MM.1S (cell line): ENCODE measurements around the gene RAI2.

ENCODE experiments used
- DNase-seq: peaks from one replicate; pipeline ENCODE4 v3.0.0-alpha.2; 2015
- H2AFZ ChIP-seq: fragments of 300-600 bp; sonication (generic); 2 replicates; pipeline ENCODE4 v1.6.0; 2016; ENCODE audit warnings: antibody characterized with exemption, low read length
- H3F3A ChIP-seq: fragments of 300-600 bp; sonication (generic); 2 replicates; pipeline ENCODE4 v1.6.1; 2016; ENCODE audit warnings: mild to moderate bottlenecking, antibody characterized with exemption, low read length, moderate library complexity, mixed read lengths; ENCODE audit not compliant: insufficient read depth
- H3K27ac ChIP-seq: fragments of 300-600 bp; sonication (generic); 2 replicates; pipeline ENCODE4 v1.5.1; 2016; ENCODE audit warnings: mild to moderate bottlenecking, low read length
- H3K27me3 ChIP-seq: fragments of 300-600 bp; sonication (generic); replicated peaks from 2 replicates; pipeline ENCODE4 v1.6.0; 2016; ENCODE audit warnings: low read length; ENCODE audit not compliant: insufficient read depth
- H3K36me3 ChIP-seq: fragments of 300-600 bp; sonication (generic); replicated peaks from 2 replicates; pipeline ENCODE4 v1.6.1; 2016; ENCODE audit warnings: mild to moderate bottlenecking, low read length, mixed read lengths; ENCODE audit not compliant: insufficient read depth
- H3K4me1 ChIP-seq: fragments of 300-600 bp; sonication (generic); 2 replicates; pipeline ENCODE4 v1.6.1; 2016; ENCODE audit warnings: low read length, mixed read lengths
- H3K4me2 ChIP-seq: fragments of 300-600 bp; sonication (generic); 2 replicates; pipeline ENCODE4 v1.6.0; 2016; ENCODE audit warnings: low read depth, low read length
- H3K4me3 ChIP-seq: fragments of 300-600 bp; sonication (generic); 2 replicates; pipeline ENCODE4 v1.5.1; 2016; ENCODE audit warnings: low read length, mixed read lengths
- H3K79me2 ChIP-seq: fragments of 300-600 bp; sonication (generic); 2 replicates; pipeline ENCODE4 v1.6.1; 2016; ENCODE audit warnings: mixed run types, low read length, mixed read lengths
- H3K9ac ChIP-seq: fragments of 300-600 bp; sonication (generic); 2 replicates; pipeline ENCODE4 v1.6.1; 2016; ENCODE audit warnings: low read length, mixed read lengths
- H3K9me2 ChIP-seq: fragments of 300-600 bp; sonication (generic); replicated peaks from 2 replicates; pipeline ENCODE4 v1.6.1; 2016; ENCODE audit warnings: mild to moderate bottlenecking, low read length, mixed read lengths; ENCODE audit not compliant: insufficient read depth
- H3K9me3 ChIP-seq: fragments of 300-600 bp; sonication (generic); replicated peaks from 2 replicates; pipeline ENCODE4 v1.6.1; 2016; ENCODE audit warnings: mild to moderate bottlenecking, low read length, mixed read lengths; ENCODE audit not compliant: insufficient read depth
- H4K20me1 ChIP-seq: fragments of 300-600 bp; sonication (generic); 2 replicates; pipeline ENCODE4 v1.6.1; 2016; ENCODE audit warnings: mild to moderate bottlenecking, low read length, moderate library complexity, mixed read lengths; ENCODE audit not compliant: insufficient read depth
- CTCF ChIP-seq: fragments of 300-600 bp; sonication (generic); IDR thresholded peaks from 2 replicates; pipeline ENCODE4 v1.5.1; 2016; ENCODE audit warnings: antibody characterized with exemption, low read length, mixed read lengths
- EZH2 ChIP-seq: fragments of 300-600 bp; sonication (generic); optimal IDR thresholded peaks from 2 replicates; pipeline ENCODE3; 2017; ENCODE audit warnings: low read depth, mild to moderate bottlenecking, antibody characterized with exemption, low read length, mixed read lengths
- EZH2phosphoT487 ChIP-seq: fragments of 300-600 bp; sonication (generic); IDR thresholded peaks from 2 replicates; pipeline ENCODE4 v1.6.1; 2018; ENCODE audit warnings: antibody characterized with exemption, low read length

RAI2 gene

GRCh38 chrX:17792826-17793225, 68.3 kb downstream of the RAI2 start:
- no peaks in the 10 kb centered on the region for H3K9me2 ChIP-seq
- no peaks in the 10 kb centered on the region for H3F3A ChIP-seq
- no peak overlapping the region for H3K4me3 ChIP-seq
- H3K4me1 ChIP-seq: no peaks in the 10 kb centered on the region
- no peak overlapping the region for H3K4me2 ChIP-seq
- no peaks in the 10 kb centered on the region for H3K9me3 ChIP-seq
- no peak for DNase-seq
- H3K36me3 ChIP-seq: no peaks in the 10 kb centered on the region
- no peaks in the 10 kb centered on the region for H3K27me3 ChIP-seq
- H4K20me1 ChIP-seq: no peaks in the 10 kb centered on the region
- TF ChIP-seq CTCF (no peak), EZH2 (no peak), EZH2phosphoT487 (no peak)
- H3K9ac ChIP-seq: no peak overlapping the region
- H3K27ac ChIP-seq: no peak overlapping the region
- H3K79me2 ChIP-seq: no peaks in the 10 kb centered on the region
- H2AFZ ChIP-seq: no peak overlapping the region

- no peak overlapping the region for H3K4me2 ChIP-seq
- no peaks in the 10 kb centered on the region for H3K4me1 ChIP-seq
- no peak overlapping the region for H3K9ac ChIP-seq
- no peaks in the 10 kb centered on the region for H4K20me1 ChIP-seq
- no peak overlapping the region for H2AFZ ChIP-seq
- no peaks in the 10 kb centered on the region for H3K79me2 ChIP-seq
- no peaks in the 10 kb centered on the region for H3K9me2 ChIP-seq
- H3K36me3 ChIP-seq: no peaks in the 10 kb centered on the region
- no peak for TF ChIP-seq EZH2phosphoT487
- no peak for TF ChIP-seq CTCF
- TF ChIP-seq EZH2: no peak
- H3K9me3 ChIP-seq: no peaks in the 10 kb centered on the region
- H3F3A ChIP-seq: no peaks in the 10 kb centered on the region
- no peak overlapping the region for H3K4me3 ChIP-seq
- no peaks in the 10 kb centered on the region for H3K27me3 ChIP-seq
- no peak for DNase-seq
- H3K27ac ChIP-seq: no peak overlapping the region
Observed at GRCh38 chrX:17788956-17789562, 72.0 kb downstream of the RAI2 start.

- no peak overlapping the region for H3K27ac ChIP-seq
- H3K4me2 ChIP-seq: no peak overlapping the region
- H3K36me3 ChIP-seq: no peaks in the 10 kb centered on the region
- TF ChIP-seq EZH2 (no peak), CTCF (peak; percentile 73)
- peak; percentile 12 for DNase-seq
- no peaks in the 10 kb centered on the region for H3K9me3 ChIP-seq
- H4K20me1 ChIP-seq: no peaks in the 10 kb centered on the region
- no peaks in the 10 kb centered on the region for H3K9me2 ChIP-seq
- no peak overlapping the region for H2AFZ ChIP-seq
- H3K27me3 ChIP-seq: no peaks in the 10 kb centered on the region
- H3F3A ChIP-seq: no peaks in the 10 kb centered on the region
- H3K9ac ChIP-seq: no peak overlapping the region
- no peaks in the 10 kb centered on the region for H3K4me1 ChIP-seq
- H3K79me2 ChIP-seq: no peaks in the 10 kb centered on the region
- no peak overlapping the region for H3K4me3 ChIP-seq
Observed at GRCh38 chrX:17788439-17788838, 72.7 kb downstream of the RAI2 start.
